Astrocyte (in vitro differentiated cells and primary cell): ENCODE data around the gene GPRC5A.

ENCODE experiments used
- CTCF ChIP-seq: IDR thresholded peaks from 2 replicates; pipeline ENCODE4 v1.5.1; 2011; ENCODE audit warnings: low read depth, mild to moderate bottlenecking, inconsistent platforms, low read length, moderate library complexity; ENCODE audit not compliant: insufficient read depth
- EZH2 ChIP-seq: IDR thresholded peaks from 2 replicates; pipeline ENCODE4 v1.6.1; 2012; ENCODE audit warnings: mild to moderate bottlenecking, low read length, inconsistent platforms; ENCODE audit not compliant: insufficient read depth

GRCh38 chr12:12891881-12892355 lies 556 bp downstream of the GPRC5A start:
- TF ChIP-seq CTCF, result no peak
- TF ChIP-seq EZH2, result no peak
